Kidney epithelial cell (primary cell): ENCODE results near the gene WBP2NL. TPM values are rescaled to one million over a fixed set of nuclear protein-coding genes. Genes with fewer than 3 reads are reported as not detected.

ENCODE experiments used
- DNase-seq: peaks from one replicate; pipeline ENCODE4 v3.0.0-alpha.2; 2010; ENCODE audit warnings: low read depth
- H3K27me3 ChIP-seq: 2 replicates; pipeline ENCODE4 v1.6.0; 2011; ENCODE audit warnings: low read length; ENCODE audit not compliant: control insufficient read depth, insufficient read depth
- H3K36me3 ChIP-seq: 2 replicates; pipeline ENCODE4 v1.5.1; 2011; ENCODE audit warnings: low read length; ENCODE audit not compliant: control insufficient read depth, insufficient read depth
- H3K4me3 ChIP-seq: 2 replicates; pipeline ENCODE4 v1.5.1; 2011; ENCODE audit warnings: low read depth, mild to moderate bottlenecking, control low read depth, low read length
- CTCF ChIP-seq: IDR thresholded peaks from 2 replicates; pipeline ENCODE4 v1.5.1; 2011; ENCODE audit warnings: mild to moderate bottlenecking, moderate library complexity, low read length, control low read depth, inconsistent platforms; ENCODE audit not compliant: insufficient read depth, poor library complexity, severe bottlenecking
- total RNA-seq: library from RNA; depleted of rRNA; stranded (reverse); fragments of >200 nt; gene quantifications from 2 replicates; pipeline ENCODE4 v1.2.3, GENCODE V29; 2015

Gene WBP2NL
- total RNA-seq, 1 donor from 2014 or later, result 2.6 TPM

- TF ChIP-seq CTCF, result no peak
- no peak for DNase-seq
- no peak overlapping the region for H3K4me3 ChIP-seq
- H3K27me3 ChIP-seq, result peaks cover 7% of the 10 kb centered on the region
- H3K36me3 ChIP-seq, result no peaks in the 10 kb centered on the region
Measured at GRCh38 chr22:41983513-41984405, 14.8 kb upstream of the WBP2NL start.

GRCh38 chr22:41987276-41987675 lies 11.3 kb upstream of the WBP2NL start:
- Histone ChIP-seq H3K36me3 (no peaks in the 10 kb centered on the region), H3K4me3 (no peak overlapping the region), H3K27me3 (no peaks in the 10 kb centered on the region)
- no peak for DNase-seq
- no peak for TF ChIP-seq CTCF

- TF ChIP-seq CTCF, result no peak
- no peaks in the 10 kb centered on the region for H3K27me3 ChIP-seq
- no peak overlapping the region for H3K4me3 ChIP-seq
- no peak for DNase-seq
- H3K36me3 ChIP-seq, result no peaks in the 10 kb centered on the region
Measured at GRCh38 chr22:41989246-41989645, 9.3 kb upstream of the WBP2NL start.

- TF ChIP-seq CTCF, result no peak
- H3K27me3 ChIP-seq, result no peaks in the 10 kb centered on the region
- DNase-seq, result no peak
- no peaks in the 10 kb centered on the region for H3K36me3 ChIP-seq
- H3K4me3 ChIP-seq, result no peak overlapping the region
Measured at GRCh38 chr22:41991111-41991510, 7.5 kb upstream of the WBP2NL start.

- Histone ChIP-seq H3K27me3 (no peaks in the 10 kb centered on the region), H3K4me3 (no peak overlapping the region), H3K36me3 (no peaks in the 10 kb centered on the region)
- no peak for DNase-seq
- no peak for TF ChIP-seq CTCF
Measured at GRCh38 chr22:41992496-41992895, 6.1 kb upstream of the WBP2NL start.

GRCh38 chr22:41995211-41995610 lies 3.4 kb upstream of the WBP2NL start:
- no peaks in the 10 kb centered on the region for H3K27me3 ChIP-seq
- no peak for TF ChIP-seq CTCF
- DNase-seq, result no peak
- H3K4me3 ChIP-seq, result no peak overlapping the region
- no peaks in the 10 kb centered on the region for H3K36me3 ChIP-seq
